ENCODE measurements around the gene CALML3.

DNA sequence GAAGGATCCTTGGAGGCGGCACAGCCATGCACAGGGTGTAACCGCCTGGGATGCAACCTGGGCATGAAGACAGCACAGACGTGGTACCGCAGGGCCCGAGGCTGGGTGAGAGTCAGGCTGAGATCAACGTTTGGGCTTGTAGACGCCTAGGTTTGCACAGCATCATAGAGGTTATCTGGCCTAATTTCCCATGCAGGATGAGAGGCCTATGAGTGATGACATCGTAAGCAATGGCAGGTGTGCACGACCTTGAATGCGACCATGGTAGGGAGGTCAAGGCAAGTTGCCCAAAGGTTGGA lies 7.5 kb downstream of the CALML3 start:
- no peak for TF ChIP-seq CTCF (IDR thresholded peaks at IDR 0.05)
- TF ChIP-seq EP300 (IDR thresholded peaks at IDR 0.05), result no peak
- TF ChIP-seq POLR2A (IDR thresholded peaks at IDR 0.05), result no peak
